GM08714 (cell line): Measurements from ENCODE around the gene PTAR1.

ENCODE experiments used
- H3K4me3 ChIP-seq: fragments of 200-500 bp; sonication (Bioruptor generic); 2 replicates; pipeline ENCODE4 v1.5.1; 2014; ENCODE audit warnings: mild to moderate bottlenecking, low read length, inconsistent platforms
- ZNF274 ChIP-seq: IDR thresholded peaks from 2 replicates; pipeline ENCODE4 v1.6.1; 2012; ENCODE audit warnings: mild to moderate bottlenecking, low read depth, low read length

Gene PTAR1

GRCh38 chr9:69762527-69762926 is 2.7 kb upstream of the PTAR1 start:
- H3K4me3 ChIP-seq = no peak overlapping the region
- no peak for TF ChIP-seq ZNF274

GRCh38 chr9:69760278-69760610 is 433 bp upstream of the PTAR1 start:
- peak overlapping the region; percentile 76 for H3K4me3 ChIP-seq
- no peak for TF ChIP-seq ZNF274

- TF ChIP-seq ZNF274 = no peak
- peak overlapping the region; percentile 76 for H3K4me3 ChIP-seq
Observed at GRCh38 chr9:69759021-69759420, 790 bp downstream of the PTAR1 start.

GRCh38 chr9:69757996-69758675 is 1.7 kb downstream of the PTAR1 start:
- peak overlapping the region; percentile 76 for H3K4me3 ChIP-seq
- no peak for TF ChIP-seq ZNF274

- no peak overlapping the region for H3K4me3 ChIP-seq
- no peak for TF ChIP-seq ZNF274
Observed at GRCh38 chr9:69755205-69755604, 4.6 kb downstream of the PTAR1 start.

- no peak overlapping the region for H3K4me3 ChIP-seq
- no peak for TF ChIP-seq ZNF274
Observed at GRCh38 chr9:69753830-69754229, 6.0 kb downstream of the PTAR1 start.

GRCh38 chr9:69750085-69750484 is 9.7 kb downstream of the PTAR1 start:
- H3K4me3 ChIP-seq = no peak overlapping the region
- no peak for TF ChIP-seq ZNF274

GRCh38 chr9:69748304-69748703 is 11.5 kb downstream of the PTAR1 start:
- H3K4me3 ChIP-seq = no peak overlapping the region
- no peak for TF ChIP-seq ZNF274

GRCh38 chr9:69746859-69747560 is 12.8 kb downstream of the PTAR1 start:
- no peak overlapping the region for H3K4me3 ChIP-seq
- TF ChIP-seq ZNF274 = no peak

GRCh38 chr9:69745716-69746437 is 13.9 kb downstream of the PTAR1 start:
- TF ChIP-seq ZNF274 = no peak
- H3K4me3 ChIP-seq = no peak overlapping the region

- H3K4me3 ChIP-seq = no peak overlapping the region
- no peak for TF ChIP-seq ZNF274
Observed at GRCh38 chr9:69744688-69745380, 15.0 kb downstream of the PTAR1 start.

GRCh38 chr9:69743930-69744329 is 15.9 kb downstream of the PTAR1 start:
- H3K4me3 ChIP-seq = no peak overlapping the region
- TF ChIP-seq ZNF274 = no peak

- TF ChIP-seq ZNF274 = no peak
- no peak overlapping the region for H3K4me3 ChIP-seq
Observed at GRCh38 chr9:69740872-69741505, 18.8 kb downstream of the PTAR1 start.

GRCh38 chr9:69731348-69731747 is 28.5 kb downstream of the PTAR1 start:
- H3K4me3 ChIP-seq = no peak overlapping the region
- TF ChIP-seq ZNF274 = no peak
